ENCODE measurements around the gene PNO1. TPM values are rescaled to one million over a fixed set of nuclear protein-coding genes. Genes with fewer than 3 reads are reported as not detected.

PNO1 gene
- polyA plus RNA-seq, 2 of the 4 experiments (the other 2 are of a cell fraction), result 49.0 to 63.2 TPM

GRCh38 chr2:68126561-68126960 is 31.1 kb upstream of the PNO1 start (continued):
- TF ChIP-seq BHLHE40 (IDR thresholded peaks at IDR 0.05; ENCODE audit: low read depth, low read length) (no peak), NPAS2 (CRISPR knock-in tag; IDR thresholded peaks at IDR 0.05; ENCODE audit: borderline replicate concordance) (no peak), FOSB (CRISPR knock-in tag; IDR thresholded peaks at IDR 0.05) (no peak)

DNA sequence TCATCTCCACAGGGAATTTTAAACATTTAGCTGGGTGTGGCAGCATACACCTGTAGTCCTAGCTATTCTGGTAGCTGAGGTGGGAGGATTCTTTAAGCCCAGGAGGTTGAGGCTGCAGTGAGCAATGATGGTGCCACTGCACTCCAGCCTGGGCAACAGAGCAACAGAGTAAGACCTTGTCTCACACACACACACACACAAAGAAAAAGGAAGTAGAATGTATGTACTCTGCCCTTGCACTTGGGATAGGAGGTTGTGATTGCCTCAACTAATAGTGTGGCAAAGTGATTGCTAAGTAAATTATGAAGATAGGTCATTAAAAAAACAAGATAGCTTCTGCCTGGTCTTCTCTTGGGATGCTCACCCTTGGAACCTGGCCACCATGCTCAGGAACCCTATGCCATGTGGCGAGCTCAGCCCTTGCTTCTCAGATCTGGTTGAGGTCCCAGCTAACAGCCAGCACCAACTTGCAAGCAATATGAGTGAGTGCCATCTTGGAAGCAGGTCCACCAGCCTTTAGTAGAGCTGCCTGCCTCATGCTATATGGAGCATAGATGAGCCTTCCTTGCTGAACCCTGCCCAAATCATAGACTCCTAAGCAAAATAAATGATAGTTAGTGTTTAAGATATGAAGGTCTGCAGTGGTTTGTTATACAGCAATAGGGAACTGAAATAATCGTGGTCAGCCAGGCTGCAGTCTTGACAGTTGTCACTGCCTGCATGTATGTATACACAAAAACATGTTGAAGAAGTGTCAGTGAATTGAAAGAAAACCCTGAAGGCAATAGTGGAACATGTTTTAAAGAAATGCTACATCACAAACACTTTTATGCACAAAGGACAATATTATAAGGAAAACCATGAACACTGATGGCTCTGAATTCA is 30.1 kb upstream of the PNO1 start:
- CTCF ChIA-PET, result interaction anchor here (8.4 to 8.5 kb wide), 2 partner anchors 157 to 165 kb away, joined by 82 to 108 read pairs; no protein-coding TSS in a partner anchor
- no peak for FAIRE-seq
- DNase-seq (ENCODE audit: low read depth in 1 of 2, low spot score in 1 of 2), result no peak
- no peaks in the 10 kb centered on the region for H3K9me3 ChIP-seq
- no peak overlapping the region for H3K27ac ChIP-seq
- H3K4me3 ChIP-seq, result no peak overlapping the region
- TF ChIP-seq RNF2 (IDR thresholded peaks at IDR 0.05; ENCODE audit: borderline replicate concordance, low read depth), result no peak
- TF ChIP-seq, protein P1, sequence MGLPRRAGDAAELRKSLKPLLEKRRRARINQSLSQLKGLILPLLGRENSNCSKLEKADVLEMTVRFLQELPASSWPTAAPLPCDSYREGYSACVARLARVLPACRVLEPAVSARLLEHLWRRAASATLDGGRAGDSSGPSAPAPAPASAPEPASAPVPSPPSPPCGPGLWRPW (IDR thresholded peaks at IDR 0.05), result no peak
- TF ChIP-seq NPAS2 (CRISPR knock-in tag; IDR thresholded peaks at IDR 0.05; ENCODE audit: borderline replicate concordance), result no peak
- no peak for TF ChIP-seq EHF (CRISPR knock-in tag; IDR thresholded peaks at IDR 0.05)
- no peak for TF ChIP-seq TFCP2L1 (CRISPR knock-in tag; IDR thresholded peaks at IDR 0.05)
- TF ChIP-seq RARB (CRISPR knock-in tag; IDR thresholded peaks at IDR 0.05), result no peak
- TF ChIP-seq, protein P2, sequence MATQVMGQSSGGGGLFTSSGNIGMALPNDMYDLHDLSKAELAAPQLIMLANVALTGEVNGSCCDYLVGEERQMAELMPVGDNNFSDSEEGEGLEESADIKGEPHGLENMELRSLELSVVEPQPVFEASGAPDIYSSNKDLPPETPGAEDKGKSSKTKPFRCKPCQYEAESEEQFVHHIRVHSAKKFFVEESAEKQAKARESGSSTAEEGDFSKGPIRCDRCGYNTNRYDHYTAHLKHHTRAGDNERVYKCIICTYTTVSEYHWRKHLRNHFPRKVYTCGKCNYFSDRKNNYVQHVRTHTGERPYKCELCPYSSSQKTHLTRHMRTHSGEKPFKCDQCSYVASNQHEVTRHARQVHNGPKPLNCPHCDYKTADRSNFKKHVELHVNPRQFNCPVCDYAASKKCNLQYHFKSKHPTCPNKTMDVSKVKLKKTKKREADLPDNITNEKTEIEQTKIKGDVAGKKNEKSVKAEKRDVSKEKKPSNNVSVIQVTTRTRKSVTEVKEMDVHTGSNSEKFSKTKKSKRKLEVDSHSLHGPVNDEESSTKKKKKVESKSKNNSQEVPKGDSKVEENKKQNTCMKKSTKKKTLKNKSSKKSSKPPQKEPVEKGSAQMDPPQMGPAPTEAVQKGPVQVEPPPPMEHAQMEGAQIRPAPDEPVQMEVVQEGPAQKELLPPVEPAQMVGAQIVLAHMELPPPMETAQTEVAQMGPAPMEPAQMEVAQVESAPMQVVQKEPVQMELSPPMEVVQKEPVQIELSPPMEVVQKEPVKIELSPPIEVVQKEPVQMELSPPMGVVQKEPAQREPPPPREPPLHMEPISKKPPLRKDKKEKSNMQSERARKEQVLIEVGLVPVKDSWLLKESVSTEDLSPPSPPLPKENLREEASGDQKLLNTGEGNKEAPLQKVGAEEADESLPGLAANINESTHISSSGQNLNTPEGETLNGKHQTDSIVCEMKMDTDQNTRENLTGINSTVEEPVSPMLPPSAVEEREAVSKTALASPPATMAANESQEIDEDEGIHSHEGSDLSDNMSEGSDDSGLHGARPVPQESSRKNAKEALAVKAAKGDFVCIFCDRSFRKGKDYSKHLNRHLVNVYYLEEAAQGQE (IDR thresholded peaks at IDR 0.05), result no peak
- no peak for TF ChIP-seq HEYL (CRISPR knock-in tag; IDR thresholded peaks at IDR 0.05)
- TF ChIP-seq FOXS1 (CRISPR knock-in tag; IDR thresholded peaks at IDR 0.05), result no peak
- no peak for ATAC-seq
- H3K4me2 ChIP-seq, result no peak overlapping the region
- POLR2A ChIA-PET, result no interaction called here
- WGBS (ENCODE audit: missing lambda C conversion rate), result 86% methylated on average over 2 of the region's 2 CpGs
- H3K4me1 ChIP-seq, result no peaks in the 10 kb centered on the region

DNA sequence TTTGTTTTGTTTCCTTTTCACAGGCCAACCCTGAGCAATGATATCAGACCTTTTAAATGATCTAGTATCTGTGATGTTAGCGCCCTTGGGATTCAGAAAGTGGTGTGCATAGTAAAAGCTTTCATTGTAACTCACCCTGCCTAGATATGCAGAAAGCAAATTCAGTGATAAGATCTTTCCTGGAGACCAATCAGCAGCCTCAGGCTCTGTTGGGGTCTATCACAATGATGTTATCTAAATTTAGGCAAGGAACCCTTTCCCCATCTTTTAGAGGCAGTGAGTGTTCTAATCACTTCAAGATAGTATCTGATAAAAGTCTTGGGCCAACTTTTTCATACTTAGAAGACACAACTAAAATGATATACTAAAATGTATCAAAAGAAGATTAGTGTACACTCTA is 23.6 kb upstream of the PNO1 start:
- no peak for FAIRE-seq
- CTCF ChIA-PET, result interaction anchor here (0.6 to 8.9 kb wide), 2 partner anchors 10 to 148 kb away, joined by 3 to 65 read pairs; no protein-coding TSS in a partner anchor
- POLR2A ChIA-PET, result no interaction called here

GRCh38 chr2:68134554-68134953 is 23.1 kb upstream of the PNO1 start:
- ATAC-seq, result no peak
- no peaks in the 10 kb centered on the region for H3K4me1 ChIP-seq
- WGBS (ENCODE audit: missing lambda C conversion rate), result 93% methylated on average over 6 of the region's 6 CpGs
- POLR2A ChIA-PET, result no interaction called here
- H3K9me3 ChIP-seq, result no peaks in the 10 kb centered on the region
- FAIRE-seq, result no peak
- CTCF ChIA-PET, result interaction anchor here (0.6 to 8.9 kb wide), 3 partner anchors 11 to 148 kb away, joined by 3 to 65 read pairs (median 4); no protein-coding TSS in a partner anchor
- no peak for DNase-seq (ENCODE audit: low read depth in 1 of 2, low spot score in 1 of 2)
- H3K4me3 ChIP-seq, result no peak overlapping the region
- H3K4me2 ChIP-seq, result no peak overlapping the region
- H3K27ac ChIP-seq, result no peak overlapping the region
- TF ChIP-seq, protein P1 (IDR thresholded peaks at IDR 0.05), result no peak
- TF ChIP-seq MAFK (IDR thresholded peaks at IDR 0.05; ENCODE audit: partially characterized antibody) (no peak), ZFP36 (IDR thresholded peaks at IDR 0.05; ENCODE audit: borderline replicate concordance, partially characterized antibody) (no peak), GATA3 (IDR thresholded peaks at IDR 0.05; ENCODE audit: borderline replicate concordance) (no peak), USF2 (IDR thresholded peaks at IDR 0.05) (no peak), CBX8 (IDR thresholded peaks at IDR 0.05) (no peak), HEYL (CRISPR knock-in tag; IDR thresholded peaks at IDR 0.05) (no peak), HOXB5 (CRISPR knock-in tag; IDR thresholded peaks at IDR 0.05) (no peak), FOXS1 (CRISPR knock-in tag; IDR thresholded peaks at IDR 0.05) (no peak), BHLHE40 (IDR thresholded peaks at IDR 0.05; ENCODE audit: low read depth, low read length) (no peak), CBX2 (IDR thresholded peaks at IDR 0.05; ENCODE audit: borderline replicate concordance, low read depth) (no peak), HDAC2 (IDR thresholded peaks at IDR 0.05) (no peak), RARB (CRISPR knock-in tag; IDR thresholded peaks at IDR 0.05) (no peak), TP53 (CRISPR knock-in tag; IDR thresholded peaks at IDR 0.05) (no peak)
- TF ChIP-seq, protein P3, sequence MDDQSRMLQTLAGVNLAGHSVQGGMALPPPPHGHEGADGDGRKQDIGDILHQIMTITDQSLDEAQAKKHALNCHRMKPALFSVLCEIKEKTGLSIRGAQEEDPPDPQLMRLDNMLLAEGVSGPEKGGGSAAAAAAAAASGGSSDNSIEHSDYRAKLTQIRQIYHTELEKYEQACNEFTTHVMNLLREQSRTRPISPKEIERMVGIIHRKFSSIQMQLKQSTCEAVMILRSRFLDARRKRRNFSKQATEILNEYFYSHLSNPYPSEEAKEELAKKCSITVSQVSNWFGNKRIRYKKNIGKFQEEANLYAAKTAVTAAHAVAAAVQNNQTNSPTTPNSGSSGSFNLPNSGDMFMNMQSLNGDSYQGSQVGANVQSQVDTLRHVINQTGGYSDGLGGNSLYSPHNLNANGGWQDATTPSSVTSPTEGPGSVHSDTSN (IDR thresholded peaks at IDR 0.05), result no peak

More for the DNA sequence above, 23.6 kb upstream of the PNO1 start:
- no peak for DNase-seq (ENCODE audit: low read depth in 1 of 2, low spot score in 1 of 2)
- no peak overlapping the region for H3K27ac ChIP-seq
- H3K4me1 ChIP-seq, result no peaks in the 10 kb centered on the region
- no peak overlapping the region for H3K4me3 ChIP-seq
- 87% methylated on average over 1 of the region's 1 CpG for WGBS (ENCODE audit: missing lambda C conversion rate)
- no peaks in the 10 kb centered on the region for H3K9me3 ChIP-seq
- TF ChIP-seq HOXA7 (CRISPR knock-in tag; IDR thresholded peaks at IDR 0.05), result no peak
- TF ChIP-seq RFX5 (IDR thresholded peaks at IDR 0.05), result no peak
- TF ChIP-seq FOSB (CRISPR knock-in tag; IDR thresholded peaks at IDR 0.05), result no peak
- TF ChIP-seq HOXB13 (CRISPR knock-in tag; IDR thresholded peaks at IDR 0.05; ENCODE audit: low read depth), result no peak
- no peak for TF ChIP-seq BHLHE40 (IDR thresholded peaks at IDR 0.05; ENCODE audit: low read depth, low read length)
- TF ChIP-seq CEBPB (IDR thresholded peaks at IDR 0.05), result no peak
- no peak for TF ChIP-seq FOSL2 (IDR thresholded peaks at IDR 0.05)
- no peak for TF ChIP-seq FOSL2 (CRISPR knock-in tag; IDR thresholded peaks at IDR 0.05)
- TF ChIP-seq EHF (CRISPR knock-in tag; IDR thresholded peaks at IDR 0.05), result no peak
- no peak for ATAC-seq
- H3K4me2 ChIP-seq, result no peak overlapping the region

All from A549 (cell line).